SK-N-SH treated with all-trans-retinoic acid at 6 μM for 48 hours (cell line): ENCODE results near the gene DUS2.

Source experiments
- ESRRG ChIP-seq: fragments of 250-450 bp; sonication (Bioruptor Pico); IDR thresholded peaks from 2 replicates; pipeline ENCODE4 v1.6.1; 2021; ENCODE audit warnings: mild to moderate bottlenecking
- ISL1 ChIP-seq: fragments of 250-450 bp; sonication (Bioruptor Pico); IDR thresholded peaks from 2 replicates; pipeline ENCODE4 v2.1.2; 2022; ENCODE audit warnings: mild to moderate bottlenecking, moderate library complexity
- RARB ChIP-seq: fragments of 250-450 bp; sonication (Bioruptor Pico); IDR thresholded peaks from 2 replicates; pipeline ENCODE4 v1.8.0; 2021; ENCODE audit warnings: mild to moderate bottlenecking, moderate library complexity
- TOX ChIP-seq: fragments of 250-450 bp; sonication (Bioruptor Pico); IDR thresholded peaks from 2 replicates; pipeline ENCODE4 v1.8.0; 2021; ENCODE audit warnings: mild to moderate bottlenecking, moderate library complexity, borderline replicate concordance
- TSHZ2 ChIP-seq: fragments of 250-450 bp; sonication (Bioruptor Pico); IDR thresholded peaks from 2 replicates; pipeline ENCODE4 v1.5.0; 2020; ENCODE audit warnings: mild to moderate bottlenecking, moderate library complexity
- ZC3H10 ChIP-seq: fragments of 250-450 bp; sonication (Bioruptor Pico); IDR thresholded peaks from 2 replicates; pipeline ENCODE4 v1.5.1; 2021; ENCODE audit warnings: mild to moderate bottlenecking, moderate library complexity
- ZFP30 ChIP-seq: fragments of 450-650 bp; formaldehyde crosslinking; IDR thresholded peaks from 2 replicates; pipeline ENCODE4 v1.5.0; 2022; ENCODE audit warnings: mild to moderate bottlenecking, moderate library complexity
- ZNF70 ChIP-seq: fragments of 450-650 bp; formaldehyde crosslinking; IDR thresholded peaks from 2 replicates; pipeline ENCODE4 v1.5.0; 2020; ENCODE audit warnings: mild to moderate bottlenecking, moderate library complexity
- ZNF8 ChIP-seq: fragments of 450-650 bp; formaldehyde crosslinking; IDR thresholded peaks from 2 replicates; pipeline ENCODE4 v1.5.0; 2020; ENCODE audit warnings: mild to moderate bottlenecking, moderate library complexity
- TF ChIP-seq, protein P1 (sequence below): fragments of 250-450 bp; sonication (Bioruptor Pico); IDR thresholded peaks from 2 replicates; pipeline ENCODE4 v1.8.0; 2020; ENCODE audit warnings: mild to moderate bottlenecking, moderate library complexity, borderline replicate concordance
- TF ChIP-seq, protein P2 (sequence below): fragments of 250-450 bp; sonication (Bioruptor Pico); IDR thresholded peaks from 2 replicates; pipeline ENCODE4 v1.5.1; 2020; ENCODE audit warnings: low read depth, mild to moderate bottlenecking, moderate library complexity

DNA sequence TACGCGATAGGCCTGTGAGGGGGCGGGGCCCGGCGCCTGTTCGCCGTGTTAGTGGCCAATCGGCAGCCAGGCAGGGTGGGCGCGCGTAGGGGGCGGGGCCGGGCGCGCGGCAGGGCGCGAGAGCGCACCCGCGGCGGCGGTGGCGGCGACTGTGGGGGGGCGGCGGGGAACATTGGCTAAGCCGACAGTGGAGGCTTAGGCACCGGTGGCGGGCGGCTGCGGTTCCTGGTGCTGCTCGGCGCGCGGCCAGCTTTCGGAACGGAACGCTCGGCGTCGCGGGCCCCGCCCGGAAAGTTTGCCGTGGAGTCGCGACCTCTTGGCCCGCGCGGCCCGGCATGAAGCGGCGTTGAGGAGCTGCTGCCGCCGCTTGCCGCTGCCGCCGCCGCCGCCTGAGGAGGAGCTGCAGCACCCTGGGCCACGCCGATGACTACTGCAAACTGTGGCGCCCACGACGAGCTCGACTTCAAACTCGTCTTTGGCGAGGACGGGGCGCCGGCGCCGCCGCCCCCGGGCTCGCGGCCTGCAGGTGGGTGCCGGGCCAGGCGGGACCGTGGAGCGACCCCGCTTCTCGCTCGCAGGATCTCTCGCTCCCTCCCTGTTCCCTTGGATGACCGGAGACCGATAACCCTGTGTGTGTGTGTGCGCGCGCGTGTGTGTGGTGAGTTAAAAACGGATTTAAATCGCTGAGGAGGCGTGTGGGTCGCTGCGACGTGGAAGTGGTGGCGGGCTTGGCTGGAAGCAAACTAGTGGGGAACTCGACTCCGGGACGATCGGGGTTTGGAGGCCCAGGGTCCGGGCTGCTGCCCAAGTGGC lies 62.4 kb downstream of the DUS2 start, which contains the start of gene NFATC3:
- TF ChIP-seq ESRRG (CRISPR knock-in tag): no peak
- no peak for TF ChIP-seq ZFP30 (CRISPR knock-in tag)
- no peak for TF ChIP-seq ZNF70 (CRISPR knock-in tag)
- TF ChIP-seq, protein P1, sequence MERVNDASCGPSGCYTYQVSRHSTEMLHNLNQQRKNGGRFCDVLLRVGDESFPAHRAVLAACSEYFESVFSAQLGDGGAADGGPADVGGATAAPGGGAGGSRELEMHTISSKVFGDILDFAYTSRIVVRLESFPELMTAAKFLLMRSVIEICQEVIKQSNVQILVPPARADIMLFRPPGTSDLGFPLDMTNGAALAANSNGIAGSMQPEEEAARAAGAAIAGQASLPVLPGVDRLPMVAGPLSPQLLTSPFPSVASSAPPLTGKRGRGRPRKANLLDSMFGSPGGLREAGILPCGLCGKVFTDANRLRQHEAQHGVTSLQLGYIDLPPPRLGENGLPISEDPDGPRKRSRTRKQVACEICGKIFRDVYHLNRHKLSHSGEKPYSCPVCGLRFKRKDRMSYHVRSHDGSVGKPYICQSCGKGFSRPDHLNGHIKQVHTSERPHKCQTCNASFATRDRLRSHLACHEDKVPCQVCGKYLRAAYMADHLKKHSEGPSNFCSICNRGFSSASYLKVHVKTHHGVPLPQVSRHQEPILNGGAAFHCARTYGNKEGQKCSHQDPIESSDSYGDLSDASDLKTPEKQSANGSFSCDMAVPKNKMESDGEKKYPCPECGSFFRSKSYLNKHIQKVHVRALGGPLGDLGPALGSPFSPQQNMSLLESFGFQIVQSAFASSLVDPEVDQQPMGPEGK (CRISPR knock-in tag): no peak
- TF ChIP-seq TSHZ2: no peak
- TF ChIP-seq RARB (CRISPR knock-in tag): no peak
- no peak for TF ChIP-seq ZC3H10 (CRISPR knock-in tag)
- TF ChIP-seq, protein P2, sequence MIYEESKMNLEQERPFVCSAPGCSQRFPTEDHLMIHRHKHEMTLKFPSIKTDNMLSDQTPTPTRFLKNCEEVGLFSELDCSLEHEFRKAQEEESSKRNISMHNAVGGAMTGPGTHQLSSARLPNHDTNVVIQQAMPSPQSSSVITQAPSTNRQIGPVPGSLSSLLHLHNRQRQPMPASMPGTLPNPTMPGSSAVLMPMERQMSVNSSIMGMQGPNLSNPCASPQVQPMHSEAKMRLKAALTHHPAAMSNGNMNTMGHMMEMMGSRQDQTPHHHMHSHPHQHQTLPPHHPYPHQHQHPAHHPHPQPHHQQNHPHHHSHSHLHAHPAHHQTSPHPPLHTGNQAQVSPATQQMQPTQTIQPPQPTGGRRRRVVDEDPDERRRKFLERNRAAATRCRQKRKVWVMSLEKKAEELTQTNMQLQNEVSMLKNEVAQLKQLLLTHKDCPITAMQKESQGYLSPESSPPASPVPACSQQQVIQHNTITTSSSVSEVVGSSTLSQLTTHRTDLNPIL: no peak
- TF ChIP-seq ZNF8 (CRISPR knock-in tag): no peak
- no peak for TF ChIP-seq TOX (CRISPR knock-in tag)
- no peak for TF ChIP-seq ISL1 (CRISPR knock-in tag)
